ENCODE results near the gene MAJIN.

Gene MAJIN

GRCh38 chr11:64930340-64930739 is 41.6 kb downstream of the MAJIN start:
- peaks cover 23% of the 10 kb centered on the region for H3K36me3 Mint-ChIP-seq (ENCODE audit: low read depth)
- H3K27me3 Mint-ChIP-seq: no peaks in the 10 kb centered on the region
- H3K27ac Mint-ChIP-seq: no peak overlapping the region
- no peaks in the 10 kb centered on the region for H3K9me3 Mint-ChIP-seq
- H3K4me3 Mint-ChIP-seq: no peak overlapping the region
- peaks cover under 1% of the 10 kb centered on the region for H3K4me1 Mint-ChIP-seq (ENCODE audit: low read depth)

- H3K4me3 Mint-ChIP-seq: no peak overlapping the region
- H3K9me3 Mint-ChIP-seq: no peaks in the 10 kb centered on the region
- H3K4me1 Mint-ChIP-seq (ENCODE audit: low read depth): peaks cover 6% of the 10 kb centered on the region
- peaks cover 23% of the 10 kb centered on the region for H3K36me3 Mint-ChIP-seq (ENCODE audit: low read depth)
- H3K27ac Mint-ChIP-seq: no peak overlapping the region
- H3K27me3 Mint-ChIP-seq: no peaks in the 10 kb centered on the region
Observed at GRCh38 chr11:64929625-64930024, 42.3 kb downstream of the MAJIN start.

GRCh38 chr11:64928957-64929356 is 43.0 kb downstream of the MAJIN start:
- Mint-ChIP-seq H3K4me3 (no peak overlapping the region), H3K9me3 (no peaks in the 10 kb centered on the region), H3K36me3 (ENCODE audit: low read depth) (peaks cover 23% of the 10 kb centered on the region)

GRCh38 chr11:64926689-64927088 is 45.2 kb downstream of the MAJIN start:
- H3K4me3 Mint-ChIP-seq: no peak overlapping the region
- H3K36me3 Mint-ChIP-seq (ENCODE audit: low read depth): peaks cover 10% of the 10 kb centered on the region
- H3K4me1 Mint-ChIP-seq (ENCODE audit: low read depth): peaks cover 15% of the 10 kb centered on the region
- H3K27me3 Mint-ChIP-seq: no peaks in the 10 kb centered on the region
- no peak overlapping the region for H3K27ac Mint-ChIP-seq
- H3K9me3 Mint-ChIP-seq: no peaks in the 10 kb centered on the region

More at GRCh38 chr11:64928957-64929356, 43.0 kb downstream of the MAJIN start:
- H3K27me3 Mint-ChIP-seq: no peaks in the 10 kb centered on the region
- H3K27ac Mint-ChIP-seq: no peak overlapping the region
- peaks cover 11% of the 10 kb centered on the region for H3K4me1 Mint-ChIP-seq (ENCODE audit: low read depth)

GRCh38 chr11:64925536-64926436 is 46.1 kb downstream of the MAJIN start:
- Mint-ChIP-seq H3K4me3 (peak overlapping the region; percentile 87), H3K36me3 (ENCODE audit: low read depth) (peaks cover 5% of the 10 kb centered on the region), H3K27ac (no peak overlapping the region), H3K27me3 (no peaks in the 10 kb centered on the region), H3K9me3 (no peaks in the 10 kb centered on the region), H3K4me1 (ENCODE audit: low read depth) (peaks cover 15% of the 10 kb centered on the region)

- peaks cover 2% of the 10 kb centered on the region for H3K36me3 Mint-ChIP-seq (ENCODE audit: low read depth)
- no peak overlapping the region for H3K27ac Mint-ChIP-seq
- H3K4me3 Mint-ChIP-seq: peak overlapping the region; percentile 87
- H3K9me3 Mint-ChIP-seq: no peaks in the 10 kb centered on the region
- no peaks in the 10 kb centered on the region for H3K27me3 Mint-ChIP-seq
- H3K4me1 Mint-ChIP-seq (ENCODE audit: low read depth): peaks cover 15% of the 10 kb centered on the region
Observed at GRCh38 chr11:64924910-64925284, 47.0 kb downstream of the MAJIN start.

- H3K9me3 Mint-ChIP-seq: no peaks in the 10 kb centered on the region
- peak within 1 kb of the TSS; percentile 87 for H3K4me3 Mint-ChIP-seq
- no peaks in the 10 kb centered on the region for H3K27me3 Mint-ChIP-seq
- peaks cover 15% of the 10 kb centered on the region for H3K4me1 Mint-ChIP-seq (ENCODE audit: low read depth)
- no peaks in the 10 kb centered on the region for H3K36me3 Mint-ChIP-seq (ENCODE audit: low read depth)
- H3K27ac Mint-ChIP-seq: peak within 1 kb of the TSS; percentile 95
Observed at GRCh38 chr11:64923944-64924909, 47.7 kb downstream of the MAJIN start, which contains the start of gene PPP2R5B. Gene PPP2R5B (plus strand): TSS chr11:64924689. CDS start chr11:64925735, 1,046 bp downstream.

GRCh38 chr11:64923151-64923661 is 48.7 kb downstream of the MAJIN start:
- H3K4me1 Mint-ChIP-seq (ENCODE audit: low read depth): peaks cover 15% of the 10 kb centered on the region
- H3K27ac Mint-ChIP-seq: no peak overlapping the region
- H3K36me3 Mint-ChIP-seq (ENCODE audit: low read depth): no peaks in the 10 kb centered on the region
- H3K4me3 Mint-ChIP-seq: no peak overlapping the region
- no peaks in the 10 kb centered on the region for H3K9me3 Mint-ChIP-seq
- no peaks in the 10 kb centered on the region for H3K27me3 Mint-ChIP-seq

- H3K4me1 Mint-ChIP-seq (ENCODE audit: low read depth): peaks cover 26% of the 10 kb centered on the region
- no peak overlapping the region for H3K27ac Mint-ChIP-seq
- no peak overlapping the region for H3K4me3 Mint-ChIP-seq
- no peaks in the 10 kb centered on the region for H3K36me3 Mint-ChIP-seq (ENCODE audit: low read depth)
- H3K9me3 Mint-ChIP-seq: no peaks in the 10 kb centered on the region
- no peaks in the 10 kb centered on the region for H3K27me3 Mint-ChIP-seq
Observed at GRCh38 chr11:64921384-64921783, 50.5 kb downstream of the MAJIN start.

GRCh38 chr11:64920124-64920523 is 51.8 kb downstream of the MAJIN start:
- no peaks in the 10 kb centered on the region for H3K27me3 Mint-ChIP-seq
- no peaks in the 10 kb centered on the region for H3K9me3 Mint-ChIP-seq
- H3K36me3 Mint-ChIP-seq (ENCODE audit: low read depth): no peaks in the 10 kb centered on the region
- H3K27ac Mint-ChIP-seq: no peak overlapping the region
- H3K4me3 Mint-ChIP-seq: no peak overlapping the region
- peaks cover 33% of the 10 kb centered on the region for H3K4me1 Mint-ChIP-seq (ENCODE audit: low read depth)

GRCh38 chr11:64919627-64920026 is 52.3 kb downstream of the MAJIN start:
- Mint-ChIP-seq H3K27ac (no peak overlapping the region), H3K27me3 (no peaks in the 10 kb centered on the region), H3K36me3 (ENCODE audit: low read depth) (no peaks in the 10 kb centered on the region), H3K9me3 (no peaks in the 10 kb centered on the region), H3K4me3 (no peak overlapping the region), H3K4me1 (ENCODE audit: low read depth) (peaks cover 32% of the 10 kb centered on the region)

GRCh38 chr11:64918017-64918416 is 53.9 kb downstream of the MAJIN start:
- no peaks in the 10 kb centered on the region for H3K27me3 Mint-ChIP-seq
- peaks cover 22% of the 10 kb centered on the region for H3K4me1 Mint-ChIP-seq (ENCODE audit: low read depth)
- H3K9me3 Mint-ChIP-seq: no peaks in the 10 kb centered on the region
- peak overlapping the region; percentile 76 for H3K27ac Mint-ChIP-seq
- no peaks in the 10 kb centered on the region for H3K36me3 Mint-ChIP-seq (ENCODE audit: low read depth)
- peak overlapping the region; percentile 89 for H3K4me3 Mint-ChIP-seq

GRCh38 chr11:64917663-64917995 is 54.3 kb downstream of the MAJIN start:
- H3K9me3 Mint-ChIP-seq: no peaks in the 10 kb centered on the region
- H3K36me3 Mint-ChIP-seq (ENCODE audit: low read depth): no peaks in the 10 kb centered on the region
- H3K4me1 Mint-ChIP-seq (ENCODE audit: low read depth): peaks cover 22% of the 10 kb centered on the region
- no peaks in the 10 kb centered on the region for H3K27me3 Mint-ChIP-seq
- peak overlapping the region; percentile 76 for H3K27ac Mint-ChIP-seq
- H3K4me3 Mint-ChIP-seq: peak overlapping the region; percentile 89

GRCh38 chr11:64916775-64917662 is 54.9 kb downstream of the MAJIN start, which contains the start of gene ATG2A:
Gene ATG2A (minus strand): TSS chr11:64917209. CDS start chr11:64917135, 74 bp downstream.
- H3K4me1 Mint-ChIP-seq (ENCODE audit: low read depth): peaks cover 22% of the 10 kb centered on the region
- H3K36me3 Mint-ChIP-seq (ENCODE audit: low read depth): no peaks in the 10 kb centered on the region
- H3K4me3 Mint-ChIP-seq: peak within 1 kb of the TSS; percentile 89
- H3K9me3 Mint-ChIP-seq: no peaks in the 10 kb centered on the region
- H3K27me3 Mint-ChIP-seq: no peaks in the 10 kb centered on the region
- H3K27ac Mint-ChIP-seq: peak within 1 kb of the TSS; percentile 76

Data from stimulated activated naive CD8-positive, alpha-beta T cell treated with anti-CD3 and anti-CD28 coated beads, Interleukin-15, Interleukin-2, amounts not matched to agents 100 ng/mL and 50 ng/mL, for 24 hours (primary cell).